GM19351 (cell line): Measurements from ENCODE around the gene SPOCK1.

Source experiments
- ATAC-seq: cut with Tn5 transposase; IDR thresholded peaks from one replicate; pipeline ENCODE4 v1.9.1; 2021; ENCODE audit warnings: mild to moderate bottlenecking, moderate library complexity; ENCODE audit not compliant: unreplicated experiment

Gene SPOCK1

GRCh38 chr5:137304226-137304874 is 194.8 kb downstream of the SPOCK1 start:
- ATAC-seq: no peak

- no peak for ATAC-seq
Measured at GRCh38 chr5:137303509-137303908, 195.6 kb downstream of the SPOCK1 start.

GRCh38 chr5:137300411-137301240 is 198.5 kb downstream of the SPOCK1 start:
- ATAC-seq: no peak

- no peak for ATAC-seq
Measured at GRCh38 chr5:137296213-137296781, 202.8 kb downstream of the SPOCK1 start.

GRCh38 chr5:137294604-137295003 is 204.5 kb downstream of the SPOCK1 start:
- no peak for ATAC-seq

GRCh38 chr5:137292461-137293027 is 206.6 kb downstream of the SPOCK1 start:
- ATAC-seq: no peak

- ATAC-seq: no peak
Measured at GRCh38 chr5:137291436-137291835, 207.7 kb downstream of the SPOCK1 start.

GRCh38 chr5:137291031-137291430 is 208.1 kb downstream of the SPOCK1 start:
- ATAC-seq: no peak

- ATAC-seq: no peak
Measured at GRCh38 chr5:137290373-137290772, 208.8 kb downstream of the SPOCK1 start.

GRCh38 chr5:137289856-137290255 is 209.3 kb downstream of the SPOCK1 start:
- ATAC-seq: no peak

GRCh38 chr5:137287569-137287968 is 211.6 kb downstream of the SPOCK1 start:
- no peak for ATAC-seq

GRCh38 chr5:137286025-137286610 is 213.0 kb downstream of the SPOCK1 start:
- no peak for ATAC-seq

GRCh38 chr5:137283801-137284200 is 215.3 kb downstream of the SPOCK1 start:
- no peak for ATAC-seq

GRCh38 chr5:137282216-137282615 is 216.9 kb downstream of the SPOCK1 start:
- ATAC-seq: no peak

- no peak for ATAC-seq
Measured at GRCh38 chr5:137281201-137281600, 217.9 kb downstream of the SPOCK1 start.

- no peak for ATAC-seq
Measured at GRCh38 chr5:137280656-137281055, 218.5 kb downstream of the SPOCK1 start.

- ATAC-seq: no peak
Measured at GRCh38 chr5:137279521-137280231, 219.4 kb downstream of the SPOCK1 start.

GRCh38 chr5:137278476-137278875 is 220.7 kb downstream of the SPOCK1 start:
- ATAC-seq: no peak

- no peak for ATAC-seq
Measured at GRCh38 chr5:137275083-137275482, 224.0 kb downstream of the SPOCK1 start.

- no peak for ATAC-seq
Measured at GRCh38 chr5:137273511-137273910, 225.6 kb downstream of the SPOCK1 start.

GRCh38 chr5:137272831-137273230 is 226.3 kb downstream of the SPOCK1 start:
- ATAC-seq: no peak
